H1 (cell line): Measurements from ENCODE around the gene ZNF281.

Source experiments
- CBX5 ChIP-seq: fragments of 300-800, 300-1000 bp; sonication (generic); IDR thresholded peaks from 2 replicates; pipeline ENCODE4 v1.7.1; 2016; ENCODE audit warnings: antibody characterized with exemption, low read length, low read depth
- CEBPB ChIP-seq: IDR thresholded peaks from 2 replicates; pipeline ENCODE4 v1.6.1; 2012; ENCODE audit warnings: low read depth, low read length
- CREB1 ChIP-seq: IDR thresholded peaks from 2 replicates; pipeline ENCODE4 v1.6.1; 2012; ENCODE audit warnings: inconsistent platforms
- CTCF ChIP-seq, 3 experiments: IDR thresholded peaks; 1 replicate in 2 of 3; 2 replicates in 1 of 3; pipeline versions ENCODE4 v1.5.1 to v1.6.1; 2011; ENCODE audit warnings: low read length in 3 of 3, mild to moderate bottlenecking in 3 of 3, inconsistent platforms in 2 of 3, low read depth in 1 of 3, moderate library complexity in 1 of 3; ENCODE audit not compliant: insufficient read depth in 1 of 3; ENCODE audit errors: control extremely low read depth in 1 of 3
- EP300 ChIP-seq, 2 experiments: IDR thresholded peaks; 1 replicate in 1 of 2; 2 replicates in 1 of 2; pipeline ENCODE4 v1.6.1; 2011 to 2012; ENCODE audit warnings: low read depth in 2 of 2, low read length in 2 of 2, mild to moderate bottlenecking in 2 of 2, borderline replicate concordance in 1 of 2, inconsistent platforms in 1 of 2, moderate library complexity in 1 of 2
- JUND ChIP-seq: IDR thresholded peaks from 2 replicates; pipeline ENCODE4 v1.6.1; 2011; ENCODE audit warnings: mild to moderate bottlenecking, improper control_type of control experiment, low read length
- MAX ChIP-seq: IDR thresholded peaks from 2 replicates; pipeline ENCODE4 v1.6.1; 2012; ENCODE audit warnings: inconsistent platforms
- POLR2A ChIP-seq, 2 experiments: IDR thresholded peaks; 1 replicate in 1 of 2; 2 replicates in 1 of 2; pipeline ENCODE4 v1.6.1; 2011; ENCODE audit warnings: low read depth in 2 of 2, low read length in 2 of 2, mild to moderate bottlenecking in 2 of 2; ENCODE audit errors: control extremely low read depth in 1 of 2
- POLR2AphosphoS5 ChIP-seq: IDR thresholded peaks from 2 replicates; pipeline ENCODE4 v1.6.1; 2011; ENCODE audit warnings: low read depth, low read length
- RXRA ChIP-seq: IDR thresholded peaks from 2 replicates; pipeline ENCODE4 v1.6.1; 2011; ENCODE audit warnings: low read depth, mild to moderate bottlenecking, low read length, moderate library complexity; ENCODE audit not compliant: insufficient read depth
- SP2 ChIP-seq: IDR thresholded peaks from 2 replicates; pipeline ENCODE4 v1.6.1; 2012; ENCODE audit warnings: mild to moderate bottlenecking, low read length, inconsistent platforms
- TAF1 ChIP-seq: IDR thresholded peaks from 2 replicates; pipeline ENCODE4 v1.6.1; 2011; ENCODE audit warnings: mild to moderate bottlenecking, low read depth, low read length
- USF2 ChIP-seq: IDR thresholded peaks from 2 replicates; pipeline ENCODE4 v1.6.1; 2011; ENCODE audit warnings: low read length, improper control_type of control experiment

DNA sequence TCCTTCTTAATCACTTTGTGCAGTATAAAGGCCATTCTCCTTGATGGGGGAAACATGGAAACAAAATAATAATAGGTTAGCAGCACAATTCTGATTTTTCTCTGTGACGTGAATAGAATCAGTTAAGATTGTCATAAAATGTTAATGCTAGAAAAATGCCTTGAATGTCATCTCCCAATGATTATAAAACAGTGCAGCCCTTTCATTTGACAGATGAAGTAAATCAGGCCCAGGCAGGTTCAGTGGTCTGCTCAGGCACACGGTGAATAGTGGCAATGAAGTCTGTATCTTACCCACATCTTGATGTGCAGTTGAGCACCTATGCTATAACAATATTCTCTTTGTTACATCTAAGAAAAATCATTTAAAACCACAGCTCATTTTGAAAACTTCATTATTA, 32.2 kb upstream of the ZNF281 start:
- TF ChIP-seq CTCF (IDR thresholded peaks at IDR 0.05; ENCODE audit: control extremely low read depth in 1 of 3, insufficient read depth in 1 of 3, low read depth in 1 of 3, low read length in 3 of 3) (no peak), RXRA (no peak), POLR2AphosphoS5 (no peak), POLR2A (IDR thresholded peaks at IDR 0.05; ENCODE audit: control extremely low read depth in 1 of 2, low read depth in 2 of 2, low read length in 2 of 2) (no peak), MAX (no peak), USF2 (no peak), TAF1 (no peak), SP2 (no peak), JUND (no peak), CBX5 (no peak), CREB1 (no peak), CEBPB (no peak), EP300 (IDR thresholded peaks at IDR 0.05; ENCODE audit: borderline replicate concordance in 1 of 2, low read depth in 2 of 2, low read length in 2 of 2) (no peak)
